Right ventricle myocardium inferior (tissue), 1 donor: Measurements from ENCODE around the gene MPRIP. TPM values are rescaled to one million over a fixed set of nuclear protein-coding genes. Genes with fewer than 3 reads are reported as not detected.
A peak's percentile ranks its signal among the peaks of the same experiment; 100 is the strongest.
"Not testable (repeated sequence)": the region's sequence is repeated elsewhere in the genome, so short reads cannot be mapped to it uniquely, and the experiment has no call there.

Experiments
- ATAC-seq: fragments of 200-7000 bp; cut with Tn5 transposase; one replicate; pipeline ENCODE4 v1.9.1; 2020; ENCODE audit warnings: mild to moderate bottlenecking, moderate library complexity
- DNase-seq: peaks from one replicate; pipeline ENCODE4 v3.0.0; 2021; ENCODE audit errors: missing footprints
- intact Hi-C: fragments of 100-400 bp; cut with DNase I; formaldehyde crosslinking; loops from one replicate; pipeline ENCODE4 v1.11.0; 2022
- total RNA-seq: library from RNA; stranded (reverse); fragmentation: NEBNext Ultra II Directional; extraction: Animal tissue kit (Norgen Biotek cat#: 25700); gene quantifications from one replicate; pipeline ENCODE4 v1.2.1, GENCODE V29; 2021
- donor health status: DM: no; HTN: yes; CAD: no; lungs with severe emphysema.

Gene MPRIP
- total RNA-seq, 1 donor from 2014 or later: 312 TPM

- intact Hi-C loops: no loop called here
These were observed 137.1 kb downstream of the MPRIP start for GRCh38 chr17:17179371-17179827.

DNA sequence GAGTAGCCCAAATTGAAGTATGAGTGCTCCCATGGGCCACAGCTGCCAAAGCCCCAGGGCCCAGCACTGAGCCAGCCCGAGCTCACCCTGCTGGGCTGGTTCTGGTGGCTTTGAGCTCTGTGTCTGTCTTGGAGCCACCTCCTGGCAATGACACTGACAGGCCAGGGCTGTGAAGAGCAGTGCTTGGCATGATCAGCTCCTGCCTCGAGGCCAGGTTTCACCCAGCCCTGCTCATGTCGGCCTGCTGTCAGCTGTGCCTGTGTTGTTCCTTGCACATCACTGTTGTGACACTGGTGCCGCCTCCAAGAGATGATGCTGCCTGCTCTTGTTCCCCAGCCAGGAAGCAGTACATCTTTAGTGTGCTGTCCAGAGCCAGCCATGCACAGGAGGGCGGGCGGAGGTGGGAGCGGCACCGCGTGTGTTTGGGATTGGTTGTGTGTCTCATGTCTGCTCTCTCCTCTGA lies 137.9 kb downstream of the MPRIP start:
- ATAC-seq (peak; percentile 84), DNase-seq (no peak)
- intact Hi-C loops: no loop called here

More at GRCh38 chr17:17179371-17179827, 137.1 kb downstream of the MPRIP start:
- no peak for DNase-seq
- no peak for ATAC-seq

- DNase-seq (no peak), ATAC-seq (no peak)
- intact Hi-C loops: no loop called here
These were observed 138.7 kb downstream of the MPRIP start for GRCh38 chr17:17180741-17181525.

GRCh38 chr17:17181666-17182597 lies 139.7 kb downstream of the MPRIP start:
- intact Hi-C loops: no loop called here
- ATAC-seq (no peak), DNase-seq (no peak)

DNA sequence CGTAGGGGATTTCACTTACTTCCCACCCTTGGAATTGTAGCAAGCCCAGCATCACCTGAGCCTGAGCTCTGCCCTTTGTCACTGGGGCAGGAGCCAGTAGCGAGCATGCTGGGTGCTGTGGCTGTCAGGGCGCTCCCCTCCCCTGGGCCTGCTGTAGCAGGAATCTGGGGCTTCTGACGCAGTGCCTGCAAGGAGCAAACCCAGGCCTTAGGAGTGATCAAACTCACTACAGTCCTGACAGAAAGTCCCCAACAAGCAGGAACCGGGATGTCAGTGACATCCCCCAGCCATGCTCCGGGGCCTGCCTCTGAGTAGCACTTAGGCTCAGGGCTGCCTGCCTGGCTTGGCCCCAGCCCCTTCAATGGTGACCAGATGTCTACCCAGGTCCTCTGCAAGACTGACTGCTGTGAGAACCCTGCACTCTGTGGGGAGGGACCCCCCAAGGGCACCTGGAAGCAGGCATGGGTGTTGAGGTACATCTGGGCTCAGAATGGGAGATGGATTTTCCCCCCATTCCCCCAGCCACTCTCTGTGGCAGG lies 140.4 kb downstream of the MPRIP start:
- no peak for DNase-seq
- intact Hi-C loops: no loop called here
- no peak for ATAC-seq

DNA sequence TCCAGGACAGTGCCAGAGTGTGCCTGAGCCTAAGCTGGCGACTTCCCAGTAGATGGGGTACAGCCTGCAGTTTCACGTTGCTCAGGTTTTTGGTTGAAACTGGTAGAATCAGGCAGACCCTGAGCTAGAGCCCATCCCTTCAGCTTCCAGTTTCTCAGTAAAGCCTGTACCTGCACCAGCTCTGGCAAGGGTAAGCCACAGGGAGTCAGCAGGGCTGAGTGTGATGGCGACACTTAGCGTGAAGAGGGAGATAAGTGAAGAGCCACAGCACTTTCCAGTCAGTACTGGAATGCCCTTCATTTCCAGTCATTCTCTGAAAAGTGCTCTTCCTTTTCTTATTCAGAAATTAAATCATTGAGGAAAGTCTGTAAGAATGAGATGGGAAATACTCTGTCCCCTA lies 141.5 kb downstream of the MPRIP start:
- ATAC-seq (peak; percentile 46), DNase-seq (no peak)
- intact Hi-C loops: no loop called here

DNA sequence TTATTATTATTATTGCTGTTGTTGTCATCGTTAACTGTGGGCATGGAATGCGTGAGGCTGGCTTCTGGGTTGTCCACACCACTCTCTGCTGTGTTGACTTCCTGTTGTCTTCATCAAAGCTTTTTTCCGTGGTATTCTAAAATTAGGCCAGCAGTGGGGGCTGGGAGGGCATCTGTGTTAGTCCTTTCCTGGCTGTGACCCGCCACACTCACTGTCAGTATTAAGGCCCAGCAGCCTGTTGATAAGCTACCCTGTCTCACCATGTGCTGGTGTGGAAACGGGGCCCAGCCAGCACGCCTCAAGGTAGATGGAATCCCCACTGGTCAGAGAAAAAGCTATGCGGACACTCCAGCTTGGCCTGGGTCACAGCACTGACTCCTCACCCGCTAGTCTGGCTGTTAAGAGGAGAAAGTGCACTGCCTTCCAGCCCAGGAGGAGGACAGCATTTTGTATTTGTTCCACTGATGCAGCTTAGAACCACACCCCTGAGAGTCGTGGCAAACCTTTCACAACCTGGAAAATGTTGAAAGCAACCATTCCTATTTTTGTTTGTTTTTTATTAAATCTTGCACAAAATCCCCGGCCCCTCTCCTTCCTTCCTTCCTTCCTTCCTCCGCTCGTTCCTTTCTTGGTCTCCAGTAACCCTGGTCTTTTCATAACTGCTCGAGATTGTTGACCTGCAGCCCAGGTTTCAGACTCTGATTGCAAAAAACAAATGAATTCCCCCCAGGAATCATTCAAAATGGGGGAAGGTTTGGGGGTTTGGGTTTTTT lies 142.9 kb downstream of the MPRIP start:
- peak; percentile 42 for ATAC-seq
- intact Hi-C loops: loop anchor here (5.0 kb wide), 1 partner anchor 52 kb away; the partner anchor contains the start of gene FLCN
- DNase-seq: not testable (repeated sequence)

DNA sequence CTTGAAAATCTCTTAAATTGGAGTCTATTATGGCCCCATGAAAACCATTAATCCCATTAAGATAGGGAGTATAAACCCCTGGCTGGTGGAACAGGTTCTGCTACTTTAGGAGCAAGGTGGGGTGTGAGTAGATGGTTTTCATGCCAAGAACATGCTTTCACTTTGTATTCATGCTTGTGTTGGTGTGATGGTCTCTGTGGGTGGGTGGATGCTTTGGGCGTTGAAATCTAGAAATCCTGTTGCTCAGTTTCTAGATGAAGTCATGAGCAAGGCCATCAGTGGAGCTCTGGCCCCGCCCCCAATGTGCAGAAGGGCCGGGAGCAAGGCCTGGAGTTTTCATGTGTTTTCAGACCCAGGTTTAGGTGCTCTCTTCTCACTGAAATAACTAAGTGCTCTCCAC lies 143.8 kb downstream of the MPRIP start:
- intact Hi-C loops: loop anchor here (5.0 kb wide), 1 partner anchor 51 kb away; the partner anchor contains the start of gene FLCN
- DNase-seq: no peak

DNA sequence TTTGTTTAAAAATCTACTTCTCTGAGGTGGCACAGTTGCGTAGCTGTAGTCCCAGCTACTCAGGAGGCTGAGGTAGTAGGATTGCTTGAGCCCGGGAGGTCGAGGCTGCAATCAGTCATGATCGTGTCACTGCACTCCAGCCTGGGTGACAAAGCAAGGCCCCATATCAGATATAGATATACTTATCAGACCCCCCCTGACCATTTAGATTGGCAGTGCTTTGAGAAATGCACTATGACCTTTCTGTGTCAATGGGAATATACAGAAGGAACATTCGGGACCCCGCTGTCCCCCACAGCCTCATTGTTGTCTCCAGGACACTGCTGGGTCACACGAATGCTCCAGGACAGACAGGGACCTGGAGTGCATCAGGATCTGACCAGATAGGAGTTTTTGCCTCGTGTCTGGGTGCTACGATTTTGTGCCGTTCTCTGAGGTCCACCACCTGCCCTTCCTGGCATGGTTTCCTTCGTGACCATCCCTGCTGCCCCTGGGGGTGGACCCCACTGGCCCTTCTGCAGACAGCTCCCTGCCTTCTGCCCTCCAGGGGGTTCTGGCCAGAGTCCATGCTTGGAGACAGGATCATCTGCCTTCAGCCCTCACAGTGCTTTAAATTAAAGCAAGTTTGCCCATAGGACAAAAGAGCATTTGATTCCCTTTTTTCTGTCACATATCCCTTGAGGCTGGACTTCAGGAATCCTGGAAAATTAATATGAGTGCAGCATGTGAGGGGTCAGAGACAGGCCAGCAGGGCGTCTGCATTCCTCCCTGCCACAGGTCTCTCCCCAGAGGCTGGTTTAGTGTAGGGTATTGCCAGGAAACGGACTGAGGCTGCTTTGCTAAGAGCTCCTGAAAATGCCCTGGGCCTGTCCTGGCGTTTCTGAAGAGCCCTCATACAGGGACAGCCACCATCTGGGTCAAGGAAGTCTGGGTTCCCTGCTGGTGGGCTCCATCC lies 144.6 kb downstream of the MPRIP start:
- DNase-seq: no peak
- no peak for ATAC-seq
- intact Hi-C loops: loop anchor here (5.0 kb wide), 1 partner anchor 50 kb away; the partner anchor contains the start of gene FLCN

More for the DNA sequence above, 143.8 kb downstream of the MPRIP start:
- ATAC-seq: no peak

- no peak for DNase-seq
- no peak for ATAC-seq
- intact Hi-C loops: loop anchor here (5.0 kb wide), 1 partner anchor 49 kb away; the partner anchor contains the start of gene FLCN
These were observed 146.3 kb downstream of the MPRIP start for GRCh38 chr17:17188586-17188985.

DNA sequence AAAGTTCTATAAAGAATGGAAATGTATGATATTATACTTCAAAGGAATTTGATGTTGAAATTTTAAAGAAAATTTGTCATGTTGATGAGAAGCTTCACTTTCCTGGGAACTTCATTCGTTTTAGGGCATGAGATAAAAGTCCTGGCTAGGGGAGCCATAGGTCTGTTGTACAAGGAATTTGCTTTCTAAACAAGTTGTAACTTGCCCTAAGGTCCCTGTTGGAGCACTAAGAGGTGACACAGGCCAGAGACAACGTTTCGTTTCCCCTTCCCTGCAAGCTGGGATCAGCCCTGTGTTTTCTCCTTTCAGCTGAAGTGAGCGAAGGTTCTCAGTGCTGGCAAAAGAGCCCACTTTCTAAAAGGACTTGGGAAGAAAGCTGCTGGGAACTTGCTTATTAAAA lies 147.3 kb downstream of the MPRIP start:
- intact Hi-C loops: loop anchor here (5.0 kb wide), 1 partner anchor 48 kb away; the partner anchor contains the start of gene FLCN
- ATAC-seq (no peak), DNase-seq (no peak)

DNA sequence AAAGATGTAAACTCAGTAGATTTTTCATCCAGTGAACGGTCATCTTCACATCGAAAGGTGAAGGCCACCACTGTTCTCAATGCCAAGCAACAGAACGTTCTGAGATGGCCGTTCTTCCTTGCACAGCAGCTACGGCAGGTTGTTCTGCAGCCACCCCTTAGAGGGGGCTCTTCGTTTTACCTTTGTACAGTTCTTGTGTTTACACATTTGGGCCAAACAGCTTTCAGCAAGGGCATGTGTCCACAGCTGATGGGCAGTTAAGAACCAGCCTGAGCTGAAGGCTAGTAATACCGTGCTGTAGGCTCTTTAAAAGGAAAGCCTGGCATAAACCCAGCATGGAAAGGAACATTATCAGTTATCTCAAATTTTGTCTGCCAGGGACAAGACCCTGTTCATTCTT lies 147.9 kb downstream of the MPRIP start:
- ATAC-seq (peak; percentile 74), DNase-seq (no peak)
- intact Hi-C loops: loop anchor here (2.0 kb wide), 1 partner anchor 15 kb away; no protein-coding TSS in a partner anchor

DNA sequence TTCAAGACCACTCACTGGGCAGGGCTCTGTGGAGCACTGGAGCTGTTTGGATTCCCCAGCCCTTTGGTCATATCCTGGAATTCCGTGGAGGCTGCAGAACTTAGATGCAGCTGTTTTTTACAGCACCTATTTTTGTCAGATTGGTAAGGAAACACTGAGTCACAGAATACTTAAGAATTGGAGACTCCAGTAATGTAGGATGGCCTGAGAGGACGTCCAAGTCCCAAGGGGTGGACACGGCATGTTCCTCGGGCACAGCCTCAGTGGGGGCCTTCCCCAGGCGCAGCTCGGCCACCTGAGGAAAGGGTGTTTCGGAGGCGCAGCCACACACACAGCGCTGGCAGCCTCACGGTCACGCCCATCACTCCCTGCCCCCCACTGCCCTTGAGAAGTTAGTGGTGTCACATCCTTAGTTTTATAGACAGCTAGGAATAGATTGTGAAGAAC lies 149.1 kb downstream of the MPRIP start:
- peak; percentile 73 for ATAC-seq
- intact Hi-C loops: loop anchor here (2.0 kb wide), 1 partner anchor 13 kb away; no protein-coding TSS in a partner anchor
- DNase-seq: no peak

DNA sequence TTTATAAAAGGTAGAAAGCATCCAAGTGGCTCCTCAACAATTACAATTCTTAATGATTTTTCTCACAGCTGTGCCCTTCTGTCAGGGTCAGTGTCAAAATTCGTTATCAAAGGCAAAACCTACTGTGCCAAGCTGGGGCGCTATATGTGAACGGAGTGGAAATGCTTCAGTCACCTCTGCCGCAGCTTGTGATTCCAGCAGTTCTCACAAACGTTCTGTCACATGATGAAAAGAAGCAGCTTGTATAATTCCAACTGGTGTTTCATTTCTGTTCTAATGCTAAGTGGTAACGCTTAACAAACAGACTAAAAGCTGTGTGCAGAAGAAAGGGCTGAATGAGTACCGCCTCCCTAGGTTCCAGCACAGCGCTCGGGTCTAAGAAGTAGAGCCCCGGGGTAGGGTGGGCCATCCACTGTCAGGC lies 149.7 kb downstream of the MPRIP start:
- DNase-seq (no peak), ATAC-seq (peak; percentile 15)
- intact Hi-C loops: loop anchor here (2.0 kb wide), 1 partner anchor 13 kb away; no protein-coding TSS in a partner anchor

- intact Hi-C loops, ATAC-seq, DNase-seq: not testable (repeated sequence)
These were observed 153.2 kb downstream of the MPRIP start for GRCh38 chr17:17195466-17195865.

DNA sequence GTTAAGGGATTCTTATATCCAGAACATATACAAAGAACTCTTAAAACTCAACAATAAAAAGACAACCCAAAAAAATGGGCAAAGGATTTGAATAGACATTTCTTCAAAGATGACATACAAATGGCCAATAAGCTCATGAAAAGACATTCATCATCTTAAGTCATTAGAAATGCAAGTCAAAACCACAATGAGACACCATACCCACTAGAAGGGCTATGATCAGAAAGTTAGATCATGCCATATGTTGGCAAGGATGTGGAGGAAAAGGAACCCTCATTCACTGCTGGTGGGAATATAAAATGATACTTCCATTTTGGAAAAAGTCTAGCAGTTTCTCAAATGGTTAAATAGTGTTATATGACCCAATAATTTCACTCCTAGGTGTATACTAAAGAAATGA lies 154.5 kb downstream of the MPRIP start:
- intact Hi-C loops: no loop called here
- DNase-seq: no peak

GRCh38 chr17:17198281-17198680 lies 156.0 kb downstream of the MPRIP start:
- ATAC-seq (no peak), DNase-seq (no peak)
- intact Hi-C loops: no loop called here

More for the DNA sequence above, 154.5 kb downstream of the MPRIP start:
- no peak for ATAC-seq
